Panc1 (cell line): ENCODE data around the gene WDR26.

Experiments used
- CTCF ChIP-seq: fragments of 450-650 bp; IDR thresholded peaks from 2 replicates; pipeline ENCODE4 v1.5.1; 2017; ENCODE audit warnings: mild to moderate bottlenecking
- POLR2AphosphoS5 ChIP-seq: IDR thresholded peaks from 2 replicates; pipeline ENCODE4 v1.6.1; 2012; ENCODE audit warnings: mild to moderate bottlenecking, low read depth, low read length, moderate library complexity
- SIN3A ChIP-seq: IDR thresholded peaks from 2 replicates; pipeline ENCODE4 v1.6.1; 2012; ENCODE audit warnings: low read depth, mild to moderate bottlenecking, low read length, moderate library complexity, borderline replicate concordance; ENCODE audit not compliant: insufficient read depth

DNA sequence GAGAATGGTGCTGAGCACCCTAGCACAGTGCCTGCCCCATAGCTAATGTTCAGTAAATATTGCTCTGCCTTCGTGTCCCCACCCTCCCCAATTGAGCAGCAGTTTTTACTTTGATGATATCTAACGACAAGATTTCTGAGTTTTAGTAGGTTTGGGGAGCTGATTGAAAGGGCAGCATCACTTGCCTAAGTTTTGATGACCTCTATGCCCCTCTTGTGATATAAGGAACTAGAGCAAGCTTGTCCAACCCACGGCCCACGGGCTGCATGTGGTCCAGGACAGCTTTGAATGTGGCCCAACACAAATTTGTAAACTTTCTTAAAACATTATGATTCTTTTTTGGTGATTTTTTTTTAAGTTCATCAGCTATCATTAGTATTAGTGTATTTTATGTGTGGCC, 76.4 kb downstream of the WDR26 start:
- TF ChIP-seq CTCF (no peak), POLR2AphosphoS5 (no peak), SIN3A (no peak)
